K562 (cell line): ENCODE data around the gene RTL10. TPM values are rescaled to one million over a fixed set of nuclear protein-coding genes. Genes with fewer than 3 reads are reported as not detected.

Experiments used
- ATAC-seq: fragments of 200-7000 bp; cut with Tn5 transposase; 3 replicates; pipeline ENCODE4 v1.9.1; 2020; ENCODE audit warnings: moderate library complexity
- BruUV-seq: library from RNA; stranded (reverse); fragments of 400-500 nt; replicated peaks from 2 replicates; lab custom pipeline; 2021; lab: Mats Ljungman, UMichigan
- CTCF ChIA-PET: fragments of 300-600 bp; formaldehyde crosslinking; extraction: SDS; loops from one replicate; lab custom pipeline; 2021; ENCODE audit warnings: low intra/inter-chr PET ratio; lab: Yijun Ruan, JAX
- POLR2A ChIA-PET: fragments of 300-600, 350-650 bp; sonication (Branson Sonifier 250); formaldehyde crosslinking; extraction: SDS; loops from one replicate; lab custom pipeline; 2021; ENCODE audit warnings: antibody characterized with exemption, inconsistent platforms; lab: Yijun Ruan, JAX
- DNase-seq, 4 experiments: peaks; one replicate each; pipeline versions ENCODE4 v3.0.0 to v3.0.0-alpha.2; 2011 to 2018; ENCODE audit warnings: low spot score in 3 of 4, mixed read lengths in 3 of 4; ENCODE audit errors: extremely low read depth in 1 of 4
- FAIRE-seq: peaks from 2 replicates; lab custom pipeline; 2011; peaks lifted over from hg19 to GRCh38; lab: Jason Lieb, UNC
- H2AFZ ChIP-seq: 2 replicates; pipeline ENCODE4 v1.6.0; 2011; ENCODE audit warnings: low read depth, low read length, control low read depth, inconsistent platforms
- H3K27ac ChIP-seq: fragments of 200-600 bp; 3 replicates; pipeline ENCODE4 v1.8.0; 2011; ENCODE audit warnings: low read depth, mild to moderate bottlenecking, control low read depth, inconsistent platforms, low read length, moderate library complexity, mixed read lengths; ENCODE audit errors: extremely low read depth
- H3K27me3 ChIP-seq, 2 experiments: fragments of 300-600 bp in 1 of 2; 2 replicates in 1 of 2; 3 replicates in 1 of 2; pipeline versions ENCODE4 v1.6.0 to v1.8.0; 2011; ENCODE audit warnings: inconsistent platforms in 2 of 2, low read length in 2 of 2, mild to moderate bottlenecking in 1 of 2, mixed read lengths in 1 of 2, moderate library complexity in 1 of 2; ENCODE audit not compliant: control insufficient read depth in 2 of 2, insufficient read depth in 2 of 2
- H3K36me3 ChIP-seq: fragments of 300-600 bp; 3 replicates; pipeline ENCODE4 v1.8.0; 2011; ENCODE audit warnings: mild to moderate bottlenecking, low read length, inconsistent platforms; ENCODE audit not compliant: control insufficient read depth, insufficient read depth
- H3K4me1 ChIP-seq, 2 experiments: fragments of 200-600 bp in 1 of 2; replicated peaks in 1 of 2; 2 replicates in 1 of 2; 3 replicates in 1 of 2; pipeline versions ENCODE4 v1.5.1 to v1.8.0; 2011; ENCODE audit warnings: inconsistent platforms in 2 of 2, low read length in 2 of 2, mild to moderate bottlenecking in 1 of 2, mixed read lengths in 1 of 2, moderate library complexity in 1 of 2; ENCODE audit not compliant: control insufficient read depth in 2 of 2, insufficient read depth in 2 of 2
- H3K4me2 ChIP-seq: 2 replicates; pipeline ENCODE4 v1.6.1; 2011; ENCODE audit warnings: low read length, control low read depth, inconsistent platforms, mixed read lengths; ENCODE audit not compliant: insufficient read depth
- H3K4me3 ChIP-seq: fragments of 200-600 bp; sonication (generic), shearing (Covaris generic); 2 replicates; pipeline ENCODE4 v1.5.1; 2016; ENCODE audit warnings: control low read depth, inconsistent platforms
- H3K79me2 ChIP-seq: fragments of 200-600 bp; 3 replicates; pipeline ENCODE4 v1.8.0; 2011; ENCODE audit warnings: low read length, inconsistent platforms; ENCODE audit not compliant: control insufficient read depth, insufficient read depth
- H3K9ac ChIP-seq, 2 experiments: 2 replicates each; pipeline versions ENCODE4 v1.6.0 to v1.6.1; 2011; ENCODE audit warnings: low read depth in 2 of 2, low read length in 2 of 2, control low read depth in 1 of 2, inconsistent platforms in 1 of 2, mild to moderate bottlenecking in 1 of 2, mixed read lengths in 1 of 2; ENCODE audit not compliant: insufficient read depth in 1 of 2
- H3K9me1 ChIP-seq: one replicate; pipeline ENCODE4 v1.6.0; 2011; ENCODE audit warnings: inconsistent platforms, mild to moderate bottlenecking, low read length, moderate library complexity; ENCODE audit not compliant: control insufficient read depth, insufficient read depth
- H3K9me3 ChIP-seq: replicated peaks from 2 replicates; pipeline ENCODE4 v1.5.1; 2011; ENCODE audit warnings: low read depth, low read length, inconsistent platforms; ENCODE audit not compliant: control insufficient read depth, insufficient read depth
- H4K20me1 ChIP-seq: replicated peaks from 2 replicates; pipeline ENCODE4 v1.6.1; 2011; ENCODE audit warnings: low read length, inconsistent platforms, mixed read lengths; ENCODE audit not compliant: control insufficient read depth, insufficient read depth
- HOXB6 ChIP-seq: fragments of 250-450 bp; sonication (Bioruptor Pico); IDR thresholded peaks from 2 replicates; pipeline ENCODE4 v1.5.1; 2022; ENCODE audit warnings: mild to moderate bottlenecking, borderline replicate concordance
- NBN ChIP-seq: fragments of 450-650 bp; IDR thresholded peaks from 2 replicates; pipeline ENCODE4 v1.6.1; 2016; ENCODE audit warnings: low read depth, mild to moderate bottlenecking
- RBM39 ChIP-seq: fragments of 200-400 bp; formaldehyde crosslinking; optimal IDR thresholded peaks from 2 replicates; pipeline ENCODE3; 2018; ENCODE audit warnings: low read depth, low read length
- SRSF1 ChIP-seq: fragments of 200-400 bp; formaldehyde crosslinking; IDR thresholded peaks from 2 replicates; pipeline ENCODE4 v1.6.1; 2017; ENCODE audit warnings: mild to moderate bottlenecking, low read depth, low read length, moderate library complexity
- YBX1 ChIP-seq: fragments of 450-650 bp; IDR thresholded peaks from 2 replicates; pipeline ENCODE4 v1.7.1; 2016; ENCODE audit warnings: mild to moderate bottlenecking
- ZBTB7A ChIP-seq: IDR thresholded peaks from 2 replicates; pipeline ENCODE4 v1.6.1; 2011; ENCODE audit warnings: low read depth, mild to moderate bottlenecking, low read length, moderate library complexity, borderline replicate concordance; ENCODE audit not compliant: control insufficient read depth
- ZNF589 ChIP-seq: fragments of 200-800 bp; sonication (Bioruptor generic); IDR thresholded peaks from 2 replicates; pipeline ENCODE4 v1.6.1; 2016; ENCODE audit warnings: low read depth, missing genetic modification characterization, missing compliant biosample characterization
- ZNF644 ChIP-seq: fragments of 200-800 bp; sonication (Bioruptor generic); IDR thresholded peaks from 2 replicates; pipeline ENCODE4 v1.6.1; 2016; ENCODE audit warnings: low read depth, missing genetic modification characterization, missing compliant biosample characterization
- ZNF76 ChIP-seq: fragments of 250-450 bp; sonication (Bioruptor Pico); IDR thresholded peaks from 2 replicates; pipeline ENCODE4 v1.4.0; 2020; ENCODE audit warnings: mild to moderate bottlenecking, moderate library complexity, borderline replicate concordance
- WGBS: fragments of 100-300 bp; shearing (Covaris generic); methylation state at CpG from one replicate; pipeline ENCODE4 v1.1.6; 2016; ENCODE audit warnings: low coverage, mixed read lengths; ENCODE audit not compliant: insufficient coverage; ENCODE audit errors: missing lambda C conversion rate; 5-methylcytosine and 5-hydroxymethylcytosine counted together
- in situ Hi-C: fragments of 300-500 bp; cut with MboI; formaldehyde crosslinking; loops from 4 replicates; pipeline ENCODE4 v1.15.0; 2018; ENCODE audit warnings: inconsistent platforms, mixed read lengths
- intact Hi-C: fragments of 100-400 bp; cut with micrococcal nuclease; formaldehyde crosslinking; loops from 2 replicates; pipeline ENCODE4 v1.14.2; 2022
- polyA plus RNA-seq, 8 experiments: library from polyadenylated mRNA; depleted of rRNA in 4 of 8; stranded (reverse) in 5 of 8; unstranded in 3 of 8; fragments of >200 nt; fragmentation: Nextera tagmentation in 2 of 8; fragmentation: Illumina TruSeq in 1 of 8; extraction: Ambion mirVana in 2 of 8; extraction: Trizol in 1 of 8; gene quantifications; 2 replicates each; pipeline versions ENCODE4 v1.2.1 to v1.2.3, GENCODE V29; 2011 to 2014; ENCODE audit warnings: inconsistent platforms in 1 of 8, missing spikeins in 1 of 8
- total RNA-seq, 7 experiments: library from RNA; depleted of rRNA in 6 of 7; stranded (reverse); fragments of >200 nt in 6 of 7; fragmentation: Illumina TruSeq in 2 of 7; extraction: Trizol in 2 of 7; gene quantifications; 2 replicates each; pipeline versions ENCODE4 v1.2.1 to v1.2.3, GENCODE V29; 2011 to 2021; ENCODE audit warnings: low replicate concordance in 1 of 7
- TF ChIP-seq, protein P1 (sequence below): sonication (generic); formaldehyde crosslinking; IDR thresholded peaks from 2 replicates; pipeline ENCODE4 v1.8.0; 2023; ENCODE audit warnings: mild to moderate bottlenecking, missing genetic modification reagents
- TF ChIP-seq, protein P2 (sequence below): fragments of 250-450 bp; sonication (Bioruptor Pico); IDR thresholded peaks from 2 replicates; pipeline ENCODE4 v1.8.0; 2022; ENCODE audit warnings: moderate library complexity, mild to moderate bottlenecking, inconsistent platforms
- TF ChIP-seq, protein P3 (sequence below): sonication (generic); formaldehyde crosslinking; IDR thresholded peaks from 2 replicates; pipeline ENCODE4 v1.8.0; 2022; ENCODE audit warnings: mild to moderate bottlenecking, missing genetic modification reagents

RTL10 gene
- total and polyA plus RNA-seq, 9 of the 15 experiments (the other 6 are each of a cell fraction or from before 2014, with no cell fraction given), result 19.8 to 75.5 (median 32.5) TPM

DNA sequence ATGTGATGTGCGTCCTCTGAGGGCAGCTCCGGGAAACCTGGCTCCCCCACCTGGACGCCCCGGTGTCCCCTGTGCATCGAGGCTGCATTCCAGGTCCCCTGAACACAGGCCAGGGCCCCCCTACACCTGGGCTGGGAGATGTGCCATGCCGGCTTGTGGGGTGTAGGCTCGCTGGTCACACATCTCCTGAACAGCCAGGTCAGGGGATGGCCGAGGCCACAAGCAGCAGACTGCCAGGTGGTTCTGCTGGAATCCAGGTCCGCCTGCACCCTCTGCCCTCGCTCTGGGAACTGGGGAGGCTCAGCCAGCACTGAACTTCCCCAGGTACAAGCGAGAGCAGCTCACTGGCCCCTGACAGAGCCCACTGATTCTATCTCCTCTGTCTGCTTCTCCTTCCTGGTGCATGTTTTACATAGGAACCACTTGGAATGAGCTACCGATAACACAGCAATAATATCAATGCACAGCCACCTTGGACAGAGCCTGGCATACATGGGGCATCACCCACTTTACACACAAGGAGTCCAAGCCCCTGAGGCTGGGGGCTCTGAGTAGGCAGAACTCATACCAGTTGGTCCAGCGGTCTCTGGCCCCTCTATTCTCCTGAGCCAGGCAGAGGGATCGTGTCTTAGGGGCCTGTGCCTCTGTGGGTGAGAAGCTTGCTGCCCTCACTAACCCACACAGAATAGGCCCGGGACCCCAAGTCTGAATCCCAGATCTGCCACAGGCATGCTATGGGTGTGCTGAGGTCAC, 47.3 kb downstream of the RTL10 start (continued):
- TF ChIP-seq, protein P1, sequence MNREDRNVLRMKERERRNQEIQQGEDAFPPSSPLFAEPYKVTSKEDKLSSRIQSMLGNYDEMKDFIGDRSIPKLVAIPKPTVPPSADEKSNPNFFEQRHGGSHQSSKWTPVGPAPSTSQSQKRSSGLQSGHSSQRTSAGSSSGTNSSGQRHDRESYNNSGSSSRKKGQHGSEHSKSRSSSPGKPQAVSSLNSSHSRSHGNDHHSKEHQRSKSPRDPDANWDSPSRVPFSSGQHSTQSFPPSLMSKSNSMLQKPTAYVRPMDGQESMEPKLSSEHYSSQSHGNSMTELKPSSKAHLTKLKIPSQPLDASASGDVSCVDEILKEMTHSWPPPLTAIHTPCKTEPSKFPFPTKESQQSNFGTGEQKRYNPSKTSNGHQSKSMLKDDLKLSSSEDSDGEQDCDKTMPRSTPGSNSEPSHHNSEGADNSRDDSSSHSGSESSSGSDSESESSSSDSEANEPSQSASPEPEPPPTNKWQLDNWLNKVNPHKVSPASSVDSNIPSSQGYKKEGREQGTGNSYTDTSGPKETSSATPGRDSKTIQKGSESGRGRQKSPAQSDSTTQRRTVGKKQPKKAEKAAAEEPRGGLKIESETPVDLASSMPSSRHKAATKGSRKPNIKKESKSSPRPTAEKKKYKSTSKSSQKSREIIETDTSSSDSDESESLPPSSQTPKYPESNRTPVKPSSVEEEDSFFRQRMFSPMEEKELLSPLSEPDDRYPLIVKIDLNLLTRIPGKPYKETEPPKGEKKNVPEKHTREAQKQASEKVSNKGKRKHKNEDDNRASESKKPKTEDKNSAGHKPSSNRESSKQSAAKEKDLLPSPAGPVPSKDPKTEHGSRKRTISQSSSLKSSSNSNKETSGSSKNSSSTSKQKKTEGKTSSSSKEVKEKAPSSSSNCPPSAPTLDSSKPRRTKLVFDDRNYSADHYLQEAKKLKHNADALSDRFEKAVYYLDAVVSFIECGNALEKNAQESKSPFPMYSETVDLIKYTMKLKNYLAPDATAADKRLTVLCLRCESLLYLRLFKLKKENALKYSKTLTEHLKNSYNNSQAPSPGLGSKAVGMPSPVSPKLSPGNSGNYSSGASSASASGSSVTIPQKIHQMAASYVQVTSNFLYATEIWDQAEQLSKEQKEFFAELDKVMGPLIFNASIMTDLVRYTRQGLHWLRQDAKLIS (CRISPR knock-in tag), result no peak

DNA sequence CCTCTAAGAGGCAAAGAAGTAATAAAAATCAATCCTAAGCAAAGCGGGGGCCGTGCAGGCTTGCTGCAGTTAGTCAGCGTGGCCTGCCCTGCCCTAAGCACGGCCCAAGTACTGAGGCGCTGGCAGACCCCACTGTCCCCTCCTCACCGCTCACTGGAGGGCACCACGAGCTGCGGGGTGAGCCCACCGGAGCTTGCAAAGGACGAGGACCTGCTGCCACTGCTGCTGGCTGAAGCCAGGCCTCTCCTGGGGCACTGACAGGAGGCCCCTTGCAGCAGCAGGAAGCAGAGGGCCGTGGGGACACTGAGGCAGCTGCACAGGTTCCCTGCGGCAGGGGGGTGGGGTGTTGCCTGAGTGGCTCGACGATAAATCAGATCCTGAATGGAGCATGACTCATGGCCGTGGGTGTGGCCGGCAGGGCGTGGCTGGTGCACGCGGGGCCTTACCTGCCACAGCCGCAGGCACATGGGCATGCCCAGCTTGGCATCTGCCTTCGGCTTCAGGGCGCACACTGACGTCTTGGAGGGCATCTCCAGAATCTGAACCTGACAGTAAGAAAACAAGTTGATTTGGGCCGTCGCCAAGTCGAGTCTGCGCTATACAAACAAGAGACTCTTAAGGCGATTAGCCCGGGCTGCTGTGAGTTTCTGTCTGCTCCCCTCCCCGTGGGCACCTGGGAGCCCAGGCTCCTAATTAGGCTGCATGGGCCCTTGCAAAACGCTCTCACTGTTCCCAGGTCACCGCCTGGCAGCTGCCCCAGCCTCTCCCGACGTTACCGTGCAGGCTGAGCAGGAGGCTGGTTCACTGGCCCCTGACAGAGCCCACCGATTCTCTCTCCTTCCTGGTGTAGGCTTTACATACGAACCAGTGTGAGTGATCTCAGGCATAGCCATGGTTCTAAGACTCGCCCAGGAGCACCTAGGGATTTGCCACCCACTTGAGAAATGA, 48.2 kb downstream of the RTL10 start:
- ChIA-PET POLR2A (interaction anchor here (0.6 to 3.5 kb wide), 9 partner anchors 9 to 338 kb away, joined by 3 to 11 read pairs (median 4); partner anchors contain the start of genes GNB1L and RTL10), CTCF (interaction anchor here (0.6 kb wide), 1 partner anchor 573 kb away, joined by 3 read pairs; no protein-coding TSS in a partner anchor)
- intact Hi-C loops, result no loop called here
- H3K4me3 ChIP-seq, result no peak overlapping the region
- peak; percentile 85 for FAIRE-seq
- DNase-seq, result peak; percentile 91 to 100 (median 98)
- peaks cover 29% of the 10 kb centered on the region for H4K20me1 ChIP-seq
- no peak overlapping the region for H3K27ac ChIP-seq
- H3K36me3 ChIP-seq, result 0 out of 3 replicates have a peak, but pooled peaks cover 3% of the 10 kb centered on the region
- peak overlapping the region; percentile 28; the same call in 1 of the 2 replicates for H2AFZ ChIP-seq
- H3K9me1 ChIP-seq, result no peaks in the 10 kb centered on the region
- ATAC-seq, result peak; percentile 95
- no peaks in the 10 kb centered on the region for H3K9me3 ChIP-seq
- in situ Hi-C loops, result no loop called here
- H3K79me2 ChIP-seq, result no peaks in the 10 kb centered on the region
- H3K4me2 ChIP-seq, result peak overlapping the region; percentile 63
- BruUV-seq, result no TSS peak
- H3K27me3 ChIP-seq, result no peaks in the 10 kb centered on the region
- peak overlapping the region in 1 of 2 experiments; percentile 66; a peak in 2 of 4 replicates for H3K9ac ChIP-seq
- peaks cover 13 to 68% of the 10 kb centered on the region in 2 experiments for H3K4me1 ChIP-seq
- 21% methylated on average over 38 of the region's 38 CpGs for WGBS
- no peak for TF ChIP-seq ZNF644 (tag)
- TF ChIP-seq, protein P2, sequence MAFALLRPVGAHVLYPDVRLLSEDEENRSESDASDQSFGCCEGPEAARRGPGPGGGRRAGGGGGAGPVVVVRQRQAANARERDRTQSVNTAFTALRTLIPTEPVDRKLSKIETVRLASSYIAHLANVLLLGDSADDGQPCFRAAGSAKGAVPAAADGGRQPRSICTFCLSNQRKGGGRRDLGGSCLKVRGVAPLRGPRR (CRISPR knock-in tag), result no peak
- peak; percentile 51; the same call in 1 of the 2 replicates for TF ChIP-seq NBN
- no peak for TF ChIP-seq HOXB6
- TF ChIP-seq, protein P3, sequence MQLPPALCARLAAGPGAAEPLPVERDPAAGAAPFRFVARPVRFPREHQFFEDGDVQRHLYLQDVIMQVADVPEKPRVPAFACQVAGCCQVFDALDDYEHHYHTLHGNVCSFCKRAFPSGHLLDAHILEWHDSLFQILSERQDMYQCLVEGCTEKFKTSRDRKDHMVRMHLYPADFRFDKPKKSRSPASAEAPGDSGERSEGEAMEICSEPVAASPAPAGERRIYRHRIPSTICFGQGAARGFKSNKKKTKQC (CRISPR knock-in tag), result no peak
- TF ChIP-seq RBM39, result no peak
- TF ChIP-seq ZNF76 (CRISPR knock-in tag), result no peak
- peak; percentile 64; the same call in 1 of the 2 replicates for TF ChIP-seq ZBTB7A
- TF ChIP-seq SRSF1, result no peak
- no peak for TF ChIP-seq YBX1
- no peak for TF ChIP-seq ZNF589 (CRISPR knock-in tag)
